CD4-positive, alpha-beta T cell (primary cell): ENCODE data around the gene ANTXR1. TPM values are rescaled to one million over a fixed set of nuclear protein-coding genes. Genes with fewer than 3 reads are reported as not detected.

Source experiments
- ATAC-seq: fragments of 200-7000 bp; cut with Tn5 transposase; one replicate; pipeline ENCODE4 v1.10.0; 2022; ENCODE audit warnings: mild to moderate bottlenecking; ENCODE audit not compliant: poor library complexity
- CTCF ChIA-PET: fragments of 350-600 bp; sonication (Branson Sonifier 250); formaldehyde crosslinking; loops from one replicate; lab custom pipeline; 2021; ENCODE audit warnings: antibody characterized with exemption, inconsistent platforms; lab: Charles Lee
- POLR2A ChIA-PET: fragments of 350-600 bp; sonication (Branson Sonifier 250); formaldehyde crosslinking; loops from one replicate; lab custom pipeline; 2021; ENCODE audit warnings: antibody characterized with exemption, inconsistent platforms; lab: Charles Lee
- DNase-seq, 14 experiments: peaks; one replicate each; pipeline ENCODE4 v3.0.0-alpha.2; 2013 to 2020; ENCODE audit warnings: mixed read lengths in 2 of 14
- H3K27ac ChIP-seq, 2 donors: one replicate each; pipeline versions ENCODE4 v1.5.1 to v1.7.0; 2013; ENCODE audit warnings: low read length in 2 of 2, low read depth in 1 of 2, mild to moderate bottlenecking in 1 of 2
- H3K27me3 ChIP-seq, 2 experiments: 1 replicate in 1 of 2; 2 replicates in 1 of 2; pipeline versions ENCODE4 v1.6.1 to v1.7.0; 2013; ENCODE audit warnings: low read length in 2 of 2, control low read depth in 1 of 2, mild to moderate bottlenecking in 1 of 2, moderate library complexity in 1 of 2; ENCODE audit not compliant: insufficient read depth in 2 of 2, control insufficient read depth in 1 of 2
- H3K36me3 ChIP-seq: one replicate; pipeline ENCODE4 v1.6.1; 2013; ENCODE audit warnings: low read length, control low read depth; ENCODE audit not compliant: insufficient read depth
- H3K4me1 ChIP-seq: one replicate; pipeline ENCODE4 v1.6.1; 2013; ENCODE audit warnings: low read length, control low read depth; ENCODE audit not compliant: insufficient read depth
- H3K4me3 ChIP-seq: one replicate; pipeline ENCODE4 v1.5.1; 2013; ENCODE audit warnings: mild to moderate bottlenecking, low read length, moderate library complexity
- H3K9me3 ChIP-seq, 2 experiments: 1 replicate in 1 of 2; 2 replicates in 1 of 2; pipeline versions ENCODE4 v1.6.1 to v1.7.0; 2013; ENCODE audit warnings: low read length in 2 of 2, mild to moderate bottlenecking in 2 of 2, control low read depth in 1 of 2, moderate library complexity in 1 of 2; ENCODE audit not compliant: control insufficient read depth in 1 of 2, insufficient read depth in 1 of 2
- H3K27ac Mint-ChIP-seq: one replicate; pipeline ENCODE4 v1.8.0; 2020; ENCODE audit warnings: mixed read lengths
- H3K27me3 Mint-ChIP-seq: one replicate; pipeline ENCODE4 v1.8.0; 2021; ENCODE audit warnings: mixed read lengths
- H3K36me3 Mint-ChIP-seq: one replicate; pipeline ENCODE4 v1.8.0; 2021; ENCODE audit warnings: low read depth, mixed read lengths
- H3K4me1 Mint-ChIP-seq: one replicate; pipeline ENCODE4 v1.8.0; 2021; ENCODE audit warnings: low read depth, mixed read lengths
- H3K4me3 Mint-ChIP-seq: one replicate; pipeline ENCODE4 v1.8.0; 2020; ENCODE audit warnings: mild to moderate bottlenecking, mixed read lengths
- H3K9me3 Mint-ChIP-seq: one replicate; pipeline ENCODE4 v1.8.0; 2020; ENCODE audit warnings: mixed read lengths
- CTCF ChIP-seq: fragments of 200-600 bp; IDR thresholded peaks from one replicate; pipeline ENCODE4 v1.8.0; 2022; ENCODE audit warnings: antibody characterized with exemption, mild to moderate bottlenecking
- intact Hi-C, 2 experiments: fragments of 100-400 bp; cut with DNase I in 1 of 2; cut with micrococcal nuclease in 1 of 2; formaldehyde crosslinking; loops; one replicate each; pipeline versions ENCODE4 v1.15.1 to v1.9.0; 2023 to 2025; cut with DNase I, micrococcal nuclease
- total RNA-seq, 174 experiments: library from RNA in 2 of 174; stranded (reverse) in 2 of 174; gene quantifications; one replicate each; pipeline ENCODE4 v1.2.3 and lab custom pipeline; 2021 to 2026

ANTXR1 gene
- total RNA-seq, 2 experiments from 2014 or later, result not detected

- DNase-seq, result no peak
- no peaks in the 10 kb centered on the region for H3K36me3 Mint-ChIP-seq
- POLR2A ChIA-PET, result no interaction called here
- H3K27ac ChIP-seq, result no peak overlapping the region
- no peaks in the 10 kb centered on the region for H3K4me1 ChIP-seq
- no peaks in the 10 kb centered on the region for H3K9me3 Mint-ChIP-seq
- CTCF ChIA-PET, result no interaction called here
- no peaks in the 10 kb centered on the region for H3K36me3 ChIP-seq
- no peaks in the 10 kb centered on the region for H3K9me3 ChIP-seq
- no peak for TF ChIP-seq CTCF
- no peaks in the 10 kb centered on the region for H3K4me1 Mint-ChIP-seq
- no peak overlapping the region for H3K4me3 ChIP-seq
- H3K27ac Mint-ChIP-seq, result no peak overlapping the region
- ATAC-seq, result no peak
- H3K4me3 Mint-ChIP-seq, result no peak overlapping the region
- intact Hi-C loops, result no loop called here
- H3K27me3 Mint-ChIP-seq, result peaks cover 5% of the 10 kb centered on the region
- H3K27me3 ChIP-seq, result peaks cover 0 to 6% of the 10 kb centered on the region in 2 experiments
These were observed 43.1 kb upstream of the ANTXR1 start for GRCh38 chr2:68969736-68970490.

- no peaks in the 10 kb centered on the region for H3K36me3 Mint-ChIP-seq
- ATAC-seq, result no peak
- H3K4me3 Mint-ChIP-seq, result no peak overlapping the region
- peaks cover 0 to 11% of the 10 kb centered on the region in 2 experiments for H3K27me3 ChIP-seq
- H3K9me3 ChIP-seq, result no peaks in the 10 kb centered on the region
- no peak for TF ChIP-seq CTCF
- H3K27ac Mint-ChIP-seq, result no peak overlapping the region
- no peak for DNase-seq
- H3K36me3 ChIP-seq, result no peaks in the 10 kb centered on the region
- no peaks in the 10 kb centered on the region for H3K9me3 Mint-ChIP-seq
- no peak overlapping the region for H3K27ac ChIP-seq
- CTCF ChIA-PET, result no interaction called here
- H3K4me1 ChIP-seq, result no peaks in the 10 kb centered on the region
- H3K27me3 Mint-ChIP-seq, result peaks cover 9% of the 10 kb centered on the region
- intact Hi-C loops, result no loop called here
- POLR2A ChIA-PET, result no interaction called here
- no peaks in the 10 kb centered on the region for H3K4me1 Mint-ChIP-seq
- H3K4me3 ChIP-seq, result no peak overlapping the region
These were observed 42.3 kb upstream of the ANTXR1 start for GRCh38 chr2:68970566-68971265.

- DNase-seq (no peak), ATAC-seq (no peak)
- Histone ChIP-seq H3K4me1 (no peaks in the 10 kb centered on the region), H3K27ac (no peak overlapping the region), H3K27me3 (peaks cover 0 to 11% of the 10 kb centered on the region in 2 experiments), H3K9me3 (no peaks in the 10 kb centered on the region), H3K4me3 (no peak overlapping the region), H3K36me3 (no peaks in the 10 kb centered on the region)
- peaks cover 9% of the 10 kb centered on the region for H3K27me3 Mint-ChIP-seq
- H3K36me3 Mint-ChIP-seq, result no peaks in the 10 kb centered on the region
- no peaks in the 10 kb centered on the region for H3K4me1 Mint-ChIP-seq
- ChIA-PET POLR2A (no interaction called here), CTCF (no interaction called here)
- no peak overlapping the region for H3K27ac Mint-ChIP-seq
- intact Hi-C loops, result no loop called here
- no peak for TF ChIP-seq CTCF
- H3K4me3 Mint-ChIP-seq, result no peak overlapping the region
- H3K9me3 Mint-ChIP-seq, result no peaks in the 10 kb centered on the region
These were observed 41.3 kb upstream of the ANTXR1 start for GRCh38 chr2:68971591-68972231.
